Amniotic stem cell (primary cell): ENCODE data around the gene MKRN1.
"Not testable (repeated sequence)": the region's sequence is repeated elsewhere in the genome, so short reads cannot be mapped to it uniquely, and the experiment has no call there.

Experiments used
- DNase-seq: peaks from one replicate; lab custom pipeline; 2025; lab: John Stamatoyannopoulos, UW

MKRN1 gene

DNA sequence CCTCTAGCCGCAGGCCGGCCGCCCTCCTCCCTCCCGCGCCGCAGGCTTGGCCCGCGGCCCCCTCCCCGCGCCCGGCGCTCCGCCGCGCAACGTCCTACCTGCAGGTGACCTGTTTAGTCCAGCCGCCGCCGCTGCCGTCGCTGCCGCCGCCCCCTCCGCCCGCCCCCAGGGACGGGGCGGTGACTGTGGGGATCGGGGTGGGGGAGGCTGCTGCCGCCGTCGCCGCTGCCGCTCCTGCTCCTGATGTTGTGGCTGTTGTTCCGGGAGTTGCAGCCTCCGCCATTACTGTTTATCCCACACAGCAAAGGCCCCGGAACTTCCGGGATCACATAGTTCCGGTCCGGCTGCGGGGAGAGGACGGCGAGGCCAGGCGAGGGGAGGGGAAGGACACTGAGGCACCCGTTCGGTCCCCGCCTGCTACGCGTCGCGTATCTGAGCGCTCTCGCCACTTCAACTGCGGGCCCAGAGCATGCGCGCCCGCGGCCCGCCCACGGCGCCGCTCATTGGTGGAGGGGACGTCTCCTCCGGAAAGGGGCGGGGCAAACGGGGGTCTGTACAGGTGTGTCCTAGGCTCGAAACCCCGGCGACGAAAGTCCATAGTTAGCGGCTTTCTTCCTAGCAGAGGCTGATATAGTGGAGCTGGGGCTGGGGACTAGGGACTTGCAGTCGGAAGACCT, at the start of gene MKRN1:
TSS of gene MKRN1 (minus strand) at position 444 of the 677 bp plus-strand sequence. CDS start at position 283, 161 bp downstream.
- peak; percentile 94 for DNase-seq

- DNase-seq, result no peak
Measured at GRCh38 chr7:140526787-140527664, 47.7 kb upstream of the MKRN1 start.

DNA sequence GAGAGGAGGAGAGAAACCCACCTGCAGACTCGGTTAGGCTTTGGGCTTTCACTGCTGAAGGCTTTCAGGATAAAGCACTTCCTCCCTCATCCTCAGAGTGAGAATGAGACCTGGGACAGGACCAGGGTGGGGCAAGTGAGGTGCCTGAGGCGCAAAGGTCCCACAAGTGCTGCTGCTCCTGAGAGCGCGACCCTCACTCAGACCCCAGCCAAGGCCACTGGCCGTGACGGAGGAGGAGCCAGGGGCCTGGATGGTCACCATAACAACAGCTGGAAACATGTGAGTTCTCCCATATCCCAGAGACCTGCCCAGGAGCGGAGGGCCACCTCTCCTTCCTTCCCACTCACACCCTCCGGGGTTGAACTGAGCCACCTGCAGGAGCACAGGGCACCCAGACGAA, 46.9 kb upstream of the MKRN1 start:
- DNase-seq, result no peak

- DNase-seq, result no peak
Measured at GRCh38 chr7:140525743-140526142, 46.4 kb upstream of the MKRN1 start.

DNA sequence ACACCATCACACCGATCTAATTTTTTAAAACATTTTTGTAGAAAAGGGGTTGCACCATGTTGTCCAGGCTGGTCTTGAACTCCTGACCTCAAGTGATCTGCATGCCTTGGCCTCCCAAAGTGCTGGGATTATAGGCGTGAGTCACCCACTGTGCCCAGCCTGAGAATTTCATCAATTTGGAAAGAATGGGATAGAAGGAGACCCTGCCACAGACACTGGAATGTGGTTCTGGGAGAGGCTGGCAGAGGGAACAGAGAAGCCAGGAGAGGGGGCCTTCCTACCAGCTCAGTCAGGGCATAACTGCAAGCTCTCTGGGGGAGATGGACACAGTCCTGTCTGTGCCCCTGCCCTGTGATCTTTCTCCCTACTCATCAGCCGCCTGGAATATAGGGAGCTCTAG, 42.1 kb upstream of the MKRN1 start:
- no peak for DNase-seq

GRCh38 chr7:140519007-140519399, 39.7 kb upstream of the MKRN1 start:
- DNase-seq, result no peak

DNA sequence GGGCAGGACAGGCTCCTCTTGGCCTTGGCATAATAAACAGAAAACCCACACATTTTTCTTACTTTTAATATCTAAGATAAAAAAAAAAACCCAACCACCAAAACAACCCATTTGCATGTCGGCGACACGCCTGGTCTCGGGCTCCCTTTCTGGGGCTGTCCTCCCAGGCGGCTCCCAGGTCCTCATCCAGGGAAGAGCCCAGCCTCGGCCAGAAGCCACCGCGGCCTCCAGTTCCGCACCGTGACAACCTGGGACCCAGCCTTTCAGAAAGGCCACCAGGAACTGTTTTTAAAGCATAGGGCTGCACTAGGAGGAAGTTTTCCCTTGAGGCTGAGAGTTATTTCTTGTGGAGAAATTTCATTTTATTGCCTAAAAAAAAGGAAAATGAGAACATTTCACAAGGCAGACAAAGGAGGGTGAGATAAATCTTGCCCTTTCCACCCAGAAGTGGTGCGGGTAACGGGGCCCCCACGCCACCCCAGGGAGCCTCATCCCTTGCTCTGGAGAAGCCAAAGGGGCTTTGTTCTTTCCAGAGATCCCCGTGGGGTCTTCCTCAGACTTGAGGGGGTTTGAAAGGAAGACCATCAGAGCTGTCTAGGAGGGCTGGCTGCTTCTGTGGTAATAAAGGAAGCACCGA, 39.2 kb upstream of the MKRN1 start:
- DNase-seq, result no peak

DNA sequence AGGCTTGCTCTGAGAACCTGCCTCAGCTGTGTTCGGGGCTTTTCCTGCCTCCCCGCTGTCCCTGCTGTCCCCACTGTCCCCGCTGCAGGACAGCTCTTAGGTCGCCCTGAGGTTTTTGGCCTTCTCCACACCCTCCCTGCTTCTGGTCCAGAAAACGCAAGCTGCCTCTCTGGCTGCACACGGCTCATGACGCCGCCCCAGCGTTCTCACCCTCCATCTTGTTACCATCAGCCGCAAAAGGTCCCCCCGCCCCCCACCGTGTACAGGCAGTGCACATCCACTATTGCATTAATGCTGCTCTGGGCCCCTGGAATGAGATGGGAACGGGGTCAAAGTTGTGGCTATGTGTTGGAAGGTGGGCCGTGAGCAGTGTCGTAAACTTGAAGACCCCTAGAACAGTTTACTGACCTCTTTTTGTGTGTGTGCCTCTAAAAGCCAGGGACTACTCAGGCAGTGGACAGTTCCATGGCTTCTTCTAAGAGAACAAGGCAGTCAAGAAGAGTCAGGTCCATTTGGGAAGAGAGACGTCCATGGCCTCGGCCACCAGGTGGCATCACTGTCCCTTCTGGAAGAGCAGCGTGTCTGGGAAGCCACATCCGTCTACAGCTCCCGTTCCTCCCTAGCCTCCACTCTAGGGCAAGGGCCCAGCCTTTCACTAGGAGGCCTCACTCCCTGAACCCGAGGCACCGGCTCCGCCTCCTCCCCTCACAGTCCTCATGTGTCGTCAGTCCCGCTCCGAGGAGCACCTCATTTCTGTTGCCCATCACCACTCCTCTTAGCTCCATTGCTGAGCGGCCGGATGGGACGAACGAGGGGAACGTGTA, 38.5 kb upstream of the MKRN1 start:
- DNase-seq, result peak; percentile 70

GRCh38 chr7:140512317-140513000, 33.2 kb upstream of the MKRN1 start:
- DNase-seq, result no peak

- no peak for DNase-seq
Measured at GRCh38 chr7:140509789-140510188, 30.5 kb upstream of the MKRN1 start.

- DNase-seq, result not testable (repeated sequence)
Measured at GRCh38 chr7:140507556-140507955, 28.3 kb upstream of the MKRN1 start.

GRCh38 chr7:140506788-140507464, 27.6 kb upstream of the MKRN1 start:
- DNase-seq, result peak; percentile 3

GRCh38 chr7:140501966-140502365, 22.7 kb upstream of the MKRN1 start:
- DNase-seq, result no peak

DNA sequence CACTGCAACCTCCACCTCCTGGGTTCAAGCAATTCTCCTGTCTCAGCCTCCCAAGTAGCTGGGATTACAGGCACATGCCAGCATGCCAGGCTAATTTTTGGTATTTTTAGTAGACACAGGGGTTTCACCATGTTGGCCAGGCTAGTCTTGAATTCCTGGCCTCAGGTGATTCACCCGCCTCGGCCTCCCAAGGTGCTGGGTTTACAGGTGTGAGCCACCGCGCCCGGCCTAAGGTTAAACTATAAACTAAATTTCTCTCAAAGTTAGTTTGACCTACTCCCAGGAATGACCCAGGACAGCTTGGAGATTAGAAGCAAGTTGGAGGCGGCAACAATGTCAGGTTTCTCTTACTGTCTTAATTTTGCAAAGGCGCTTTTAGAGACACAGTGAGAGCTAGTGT, 18.5 kb upstream of the MKRN1 start:
- not testable (repeated sequence) for DNase-seq

DNA sequence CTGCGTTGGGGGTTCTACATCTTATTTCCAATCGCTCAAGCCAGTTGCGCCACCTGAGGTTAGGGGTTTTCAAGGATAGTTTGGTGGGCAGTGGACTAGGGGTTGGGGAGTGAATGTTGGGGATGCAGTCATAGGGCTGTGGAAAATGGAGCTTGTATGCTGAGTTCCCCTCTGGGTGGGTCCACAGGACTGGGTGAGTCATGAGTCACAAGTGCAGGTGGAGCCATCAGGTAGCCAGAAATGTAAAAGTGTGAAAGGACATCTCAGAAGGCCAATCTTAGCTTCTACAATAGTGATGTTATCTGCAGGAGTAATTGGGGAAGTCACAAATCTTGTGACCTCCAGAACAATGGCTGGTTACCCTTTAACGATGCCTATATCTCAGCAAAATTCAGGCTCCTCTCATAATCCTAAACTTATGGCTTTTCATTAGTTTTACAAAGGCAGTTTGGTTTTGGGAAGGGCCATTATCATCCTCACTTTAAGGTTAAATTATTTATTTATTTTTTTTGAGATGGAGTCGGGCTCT, 18.0 kb upstream of the MKRN1 start:
- no peak for DNase-seq

- DNase-seq, result no peak
Measured at GRCh38 chr7:140495514-140496097, 16.3 kb upstream of the MKRN1 start.

- no peak for DNase-seq
Measured at GRCh38 chr7:140494867-140495266, 15.6 kb upstream of the MKRN1 start.

- DNase-seq, result no peak
Measured at GRCh38 chr7:140489026-140489359, 9.7 kb upstream of the MKRN1 start.

- DNase-seq, result no peak
Measured at GRCh38 chr7:140485500-140486265, 6.4 kb upstream of the MKRN1 start.
